GM19438 (cell line): Measurements from ENCODE around the gene FURIN.
"Not testable (repeated sequence)": the region's sequence is repeated elsewhere in the genome, so short reads cannot be mapped to it uniquely, and the experiment has no call there.

ENCODE experiments used
- ATAC-seq: cut with Tn5 transposase; IDR thresholded peaks from one replicate; pipeline ENCODE4 v1.9.1; 2021; ENCODE audit warnings: low read depth; ENCODE audit not compliant: unreplicated experiment

The FURIN gene

GRCh38 chr15:90869601-90870353, 1.4 kb downstream of the FURIN start:
- no peak for ATAC-seq

GRCh38 chr15:90870354-90871138, 2.2 kb downstream of the FURIN start:
- ATAC-seq = no peak

- no peak for ATAC-seq
These were observed 2.8 kb downstream of the FURIN start for GRCh38 chr15:90871139-90871715.

GRCh38 chr15:90871716-90872485, 3.5 kb downstream of the FURIN start:
- ATAC-seq = no peak

- no peak for ATAC-seq
These were observed 4.2 kb downstream of the FURIN start for GRCh38 chr15:90872486-90873184.

- no peak for ATAC-seq
These were observed 5.2 kb downstream of the FURIN start for GRCh38 chr15:90873488-90873997.

- ATAC-seq = no peak
These were observed 5.7 kb downstream of the FURIN start for GRCh38 chr15:90873998-90874605.

GRCh38 chr15:90874986-90875385, 6.6 kb downstream of the FURIN start:
- ATAC-seq = not testable (repeated sequence)

- no peak for ATAC-seq
These were observed 7.2 kb downstream of the FURIN start for GRCh38 chr15:90875549-90875981.

- no peak for ATAC-seq
These were observed 7.7 kb downstream of the FURIN start for GRCh38 chr15:90876046-90876445.

- no peak for ATAC-seq
These were observed 8.3 kb downstream of the FURIN start for GRCh38 chr15:90876512-90877170.

- no peak for ATAC-seq
These were observed 8.9 kb downstream of the FURIN start for GRCh38 chr15:90877315-90877714.

- ATAC-seq = no peak
These were observed 9.6 kb downstream of the FURIN start for GRCh38 chr15:90877996-90878395.

GRCh38 chr15:90878660-90879059, 10.3 kb downstream of the FURIN start:
- no peak for ATAC-seq

- ATAC-seq = no peak
These were observed 11.5 kb downstream of the FURIN start for GRCh38 chr15:90879730-90880366.

GRCh38 chr15:90880381-90881145, 12.2 kb downstream of the FURIN start:
- no peak for ATAC-seq

- ATAC-seq = no peak
These were observed 13.0 kb downstream of the FURIN start for GRCh38 chr15:90881181-90881977.
